Chondrocyte (in vitro differentiated cells): ENCODE results near the gene SMIM45.
A peak's percentile ranks its signal among the peaks of the same experiment; 100 is the strongest.

ENCODE experiments used
- DNase-seq: peaks from one replicate; pipeline ENCODE4 v3.0.0; 2021; ENCODE audit warnings: mixed read lengths, low spot score
- H3K27ac Mint-ChIP-seq: one replicate; pipeline ENCODE4 v1.8.0; 2021; ENCODE audit warnings: mild to moderate bottlenecking, moderate library complexity, mixed read lengths; ENCODE audit not compliant: unreplicated experiment
- H3K27me3 Mint-ChIP-seq: 2 replicates; pipeline ENCODE4 v1.8.0; 2021; ENCODE audit warnings: low read depth, mixed read lengths
- H3K36me3 Mint-ChIP-seq: 2 replicates; pipeline ENCODE4 v1.8.0; 2021; ENCODE audit warnings: low read depth, mixed read lengths
- H3K4me1 Mint-ChIP-seq: 2 replicates; pipeline ENCODE4 v1.8.0; 2021; ENCODE audit warnings: low read depth, mild to moderate bottlenecking, mixed read lengths
- H3K4me3 Mint-ChIP-seq: one replicate; pipeline ENCODE4 v1.8.0; 2021; ENCODE audit warnings: mild to moderate bottlenecking, moderate library complexity, mixed read lengths; ENCODE audit not compliant: unreplicated experiment
- H3K9me3 Mint-ChIP-seq: 2 replicates; pipeline ENCODE4 v1.8.0; 2021; ENCODE audit warnings: low read depth, mixed read lengths
- CTCF ChIP-seq: fragments of 200-600 bp; sonication (generic); IDR thresholded peaks from 2 replicates; pipeline ENCODE4 v1.5.0; 2021; ENCODE audit warnings: antibody characterized with exemption, mild to moderate bottlenecking, moderate library complexity

The SMIM45 gene

GRCh38 chr22:41907436-41908401 lies 44.2 kb upstream of the SMIM45 start:
- Mint-ChIP-seq H3K27me3 (peaks cover 15% of the 10 kb centered on the region), H3K27ac (no peak overlapping the region), H3K4me1 (peaks cover 2% of the 10 kb centered on the region), H3K4me3 (no peak overlapping the region), H3K9me3 (no peaks in the 10 kb centered on the region), H3K36me3 (peaks cover 9% of the 10 kb centered on the region)
- DNase-seq, result no peak
- no peak for TF ChIP-seq CTCF

GRCh38 chr22:41908411-41909309 lies 43.3 kb upstream of the SMIM45 start:
- no peak for TF ChIP-seq CTCF
- Mint-ChIP-seq H3K27ac (no peak overlapping the region), H3K4me1 (peaks cover 2% of the 10 kb centered on the region), H3K27me3 (peaks cover 22% of the 10 kb centered on the region), H3K36me3 (peaks cover 8% of the 10 kb centered on the region), H3K9me3 (no peaks in the 10 kb centered on the region), H3K4me3 (no peak overlapping the region)
- no peak for DNase-seq

GRCh38 chr22:41909310-41910049 lies 42.5 kb upstream of the SMIM45 start:
- DNase-seq, result no peak
- Mint-ChIP-seq H3K27me3 (peaks cover 22% of the 10 kb centered on the region), H3K36me3 (peaks cover 4% of the 10 kb centered on the region), H3K9me3 (no peaks in the 10 kb centered on the region), H3K27ac (no peak overlapping the region), H3K4me3 (no peak overlapping the region), H3K4me1 (peaks cover 2% of the 10 kb centered on the region)
- TF ChIP-seq CTCF, result no peak

- Mint-ChIP-seq H3K36me3 (peaks cover 4% of the 10 kb centered on the region), H3K4me1 (peaks cover 2% of the 10 kb centered on the region), H3K27ac (no peak overlapping the region), H3K27me3 (peaks cover 22% of the 10 kb centered on the region), H3K4me3 (peak overlapping the region; percentile 65), H3K9me3 (no peaks in the 10 kb centered on the region)
- TF ChIP-seq CTCF, result no peak
- DNase-seq, result no peak
Observed at GRCh38 chr22:41910050-41911000, 41.6 kb upstream of the SMIM45 start.
